K562 (cell line): ENCODE results near the gene FYB1. TPM values are rescaled to one million over a fixed set of nuclear protein-coding genes. Genes with fewer than 3 reads are reported as not detected.

Experiments used
- FOXA1 ChIP-seq: fragments of 450-650 bp; IDR thresholded peaks from 2 replicates; pipeline ENCODE4 v1.6.1; 2016; ENCODE audit warnings: mild to moderate bottlenecking, borderline replicate concordance
- MGA ChIP-seq: fragments of 450-650 bp; IDR thresholded peaks from 2 replicates; pipeline ENCODE4 v1.6.1; 2016; ENCODE audit warnings: mild to moderate bottlenecking, moderate library complexity
- POLR2H ChIP-seq: IDR thresholded peaks from 2 replicates; pipeline ENCODE4 v1.6.1; 2016; ENCODE audit warnings: missing genetic modification characterization, low read depth, mild to moderate bottlenecking, control low read depth, missing compliant biosample characterization, moderate library complexity
- SMARCA4 ChIP-seq: fragments of 450-650 bp; IDR thresholded peaks from 2 replicates; pipeline ENCODE4 v1.6.1; 2016
- ZNF318 ChIP-seq, 2 experiments: fragments of 450-650 bp; IDR thresholded peaks; 2 replicates each; pipeline ENCODE4 v1.6.1; 2016; ENCODE audit warnings: mild to moderate bottlenecking in 2 of 2, borderline replicate concordance in 1 of 2, low read depth in 1 of 2, moderate library complexity in 1 of 2
- polyA plus RNA-seq, 8 experiments: library from polyadenylated mRNA; depleted of rRNA in 4 of 8; stranded (reverse) in 5 of 8; unstranded in 3 of 8; fragments of >200 nt; fragmentation: Nextera tagmentation in 2 of 8; fragmentation: Illumina TruSeq in 1 of 8; extraction: Ambion mirVana in 2 of 8; extraction: Trizol in 1 of 8; gene quantifications; 2 replicates each; pipeline versions ENCODE4 v1.2.1 to v1.2.3, GENCODE V29; 2011 to 2014; ENCODE audit warnings: inconsistent platforms in 1 of 8, missing spikeins in 1 of 8
- total RNA-seq, 7 experiments: library from RNA; depleted of rRNA in 6 of 7; stranded (reverse); fragments of >200 nt in 6 of 7; fragmentation: Illumina TruSeq in 2 of 7; extraction: Trizol in 2 of 7; gene quantifications; 2 replicates each; pipeline versions ENCODE4 v1.2.1 to v1.2.3, GENCODE V29; 2011 to 2021; ENCODE audit warnings: low replicate concordance in 1 of 7

The FYB1 gene
- total and polyA plus RNA-seq, 9 of the 15 experiments (the other 6 are each of a cell fraction or from before 2014, with no cell fraction given): 4.7 to 31.5 (median 9.7) TPM

GRCh38 chr5:39203275-39203922 lies 16.0 kb downstream of the FYB1 start (continued):
- 0 out of 2 replicates have a peak, but pooled peaks have one; percentile 16 for TF ChIP-seq MGA
- TF ChIP-seq FOXA1: no peak
- TF ChIP-seq POLR2H (tag): peak; percentile 75
- TF ChIP-seq SMARCA4: peak; percentile 6; the same call in 1 of the 2 replicates
- 0 out of 4 replicates have a peak, but pooled peaks of 1 of the 2 experiments have one; percentile 47 for TF ChIP-seq ZNF318 (IDR thresholded peaks at IDR 0.05; ENCODE audit: borderline replicate concordance in 1 of 2, low read depth in 1 of 2)
- TF ChIP-seq, all 486 proteins: peak for 20
